ENCODE results near the gene TBXAS1.

GRCh38 chr7:139897422-139898090 is 68.5 kb downstream of the TBXAS1 start:
- TF ChIP-seq, protein P1, sequence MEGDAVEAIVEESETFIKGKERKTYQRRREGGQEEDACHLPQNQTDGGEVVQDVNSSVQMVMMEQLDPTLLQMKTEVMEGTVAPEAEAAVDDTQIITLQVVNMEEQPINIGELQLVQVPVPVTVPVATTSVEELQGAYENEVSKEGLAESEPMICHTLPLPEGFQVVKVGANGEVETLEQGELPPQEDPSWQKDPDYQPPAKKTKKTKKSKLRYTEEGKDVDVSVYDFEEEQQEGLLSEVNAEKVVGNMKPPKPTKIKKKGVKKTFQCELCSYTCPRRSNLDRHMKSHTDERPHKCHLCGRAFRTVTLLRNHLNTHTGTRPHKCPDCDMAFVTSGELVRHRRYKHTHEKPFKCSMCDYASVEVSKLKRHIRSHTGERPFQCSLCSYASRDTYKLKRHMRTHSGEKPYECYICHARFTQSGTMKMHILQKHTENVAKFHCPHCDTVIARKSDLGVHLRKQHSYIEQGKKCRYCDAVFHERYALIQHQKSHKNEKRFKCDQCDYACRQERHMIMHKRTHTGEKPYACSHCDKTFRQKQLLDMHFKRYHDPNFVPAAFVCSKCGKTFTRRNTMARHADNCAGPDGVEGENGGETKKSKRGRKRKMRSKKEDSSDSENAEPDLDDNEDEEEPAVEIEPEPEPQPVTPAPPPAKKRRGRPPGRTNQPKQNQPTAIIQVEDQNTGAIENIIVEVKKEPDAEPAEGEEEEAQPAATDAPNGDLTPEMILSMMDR (IDR thresholded peaks at IDR 0.05; ENCODE audit: extremely low read depth in 1 of 2, insufficient read depth in 1 of 2, low read depth in 1 of 2, low read length in 2 of 2): no peak
- TF ChIP-seq EZH2 (IDR thresholded peaks at IDR 0.05; ENCODE audit: borderline replicate concordance, low read depth, low read length, severe bottlenecking) (no peak), POLR2A (IDR thresholded peaks at IDR 0.05; ENCODE audit: low read depth, low read length) (no peak), GATA2 (IDR thresholded peaks at IDR 0.05; ENCODE audit: insufficient read depth, insufficient read length, low read depth, low read length) (no peak), JUN (IDR thresholded peaks at IDR 0.05; ENCODE audit: borderline replicate concordance, insufficient read depth, insufficient read length, low read depth) (no peak)
